ENCODE results near the gene RBFOX1. TPM values are rescaled to one million over a fixed set of nuclear protein-coding genes. Genes with fewer than 3 reads are reported as not detected.

Gene RBFOX1
- total RNA-seq, 1 donor from 2014 or later = not detected

DNA sequence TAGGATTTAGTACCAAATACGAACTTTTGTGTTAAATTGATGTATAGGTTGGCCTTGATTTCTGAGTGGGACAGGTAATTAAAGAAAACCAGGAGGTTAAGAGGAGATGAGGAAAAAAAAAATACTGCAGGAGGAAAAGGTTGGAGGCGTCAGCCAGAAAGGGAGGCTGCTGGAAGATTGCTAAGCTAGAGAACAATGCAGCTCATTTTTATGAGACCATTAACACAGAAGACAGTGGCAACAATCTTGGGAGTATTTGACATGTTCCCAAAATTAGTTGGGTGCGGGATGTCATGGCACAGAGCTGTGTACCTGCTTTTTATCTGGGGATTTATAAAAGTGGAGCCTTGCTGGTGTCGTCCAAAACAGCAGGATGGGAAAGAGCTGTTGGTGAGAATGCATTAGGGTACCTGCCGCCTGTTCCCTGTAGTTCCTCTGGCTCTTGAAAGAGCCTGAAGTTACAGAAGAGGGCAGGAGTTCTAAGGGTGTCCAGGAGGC is 229.3 kb downstream of the RBFOX1 start:
- Mint-ChIP-seq H3K27ac (ENCODE audit: unreplicated experiment) (no peak overlapping the region), H3K36me3 (ENCODE audit: low read depth) (no peaks in the 10 kb centered on the region), H3K4me3 (ENCODE audit: unreplicated experiment) (no peak overlapping the region), H3K9me3 (ENCODE audit: low read depth) (peaks cover 21% of the 10 kb centered on the region), H3K27me3 (ENCODE audit: low read depth) (no peaks in the 10 kb centered on the region), H3K4me1 (ENCODE audit: low read depth) (no peaks in the 10 kb centered on the region)
- DNase-seq (ENCODE audit: low spot score) = no peak
- TF ChIP-seq, protein P1, sequence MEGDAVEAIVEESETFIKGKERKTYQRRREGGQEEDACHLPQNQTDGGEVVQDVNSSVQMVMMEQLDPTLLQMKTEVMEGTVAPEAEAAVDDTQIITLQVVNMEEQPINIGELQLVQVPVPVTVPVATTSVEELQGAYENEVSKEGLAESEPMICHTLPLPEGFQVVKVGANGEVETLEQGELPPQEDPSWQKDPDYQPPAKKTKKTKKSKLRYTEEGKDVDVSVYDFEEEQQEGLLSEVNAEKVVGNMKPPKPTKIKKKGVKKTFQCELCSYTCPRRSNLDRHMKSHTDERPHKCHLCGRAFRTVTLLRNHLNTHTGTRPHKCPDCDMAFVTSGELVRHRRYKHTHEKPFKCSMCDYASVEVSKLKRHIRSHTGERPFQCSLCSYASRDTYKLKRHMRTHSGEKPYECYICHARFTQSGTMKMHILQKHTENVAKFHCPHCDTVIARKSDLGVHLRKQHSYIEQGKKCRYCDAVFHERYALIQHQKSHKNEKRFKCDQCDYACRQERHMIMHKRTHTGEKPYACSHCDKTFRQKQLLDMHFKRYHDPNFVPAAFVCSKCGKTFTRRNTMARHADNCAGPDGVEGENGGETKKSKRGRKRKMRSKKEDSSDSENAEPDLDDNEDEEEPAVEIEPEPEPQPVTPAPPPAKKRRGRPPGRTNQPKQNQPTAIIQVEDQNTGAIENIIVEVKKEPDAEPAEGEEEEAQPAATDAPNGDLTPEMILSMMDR (IDR thresholded peaks at IDR 0.05) = no peak

DNA sequence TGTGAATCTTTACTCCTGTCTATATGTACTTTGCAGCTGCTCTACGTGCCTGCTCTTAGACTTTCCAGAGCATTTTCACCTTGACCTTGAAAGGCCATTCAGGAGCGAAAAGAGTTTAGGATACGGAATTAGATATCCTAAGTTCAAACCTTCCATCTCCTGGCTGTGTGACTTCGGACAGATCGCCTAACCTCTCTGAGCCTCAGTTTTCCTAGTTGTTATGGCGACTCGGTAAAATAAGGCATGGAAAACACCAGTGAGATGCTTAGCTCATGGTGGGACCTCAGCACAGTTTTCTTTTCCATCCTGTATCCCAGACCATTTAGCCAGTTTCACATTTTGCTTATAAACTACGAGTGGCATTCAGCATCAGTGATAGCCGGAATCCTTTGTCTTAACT is 233.7 kb downstream of the RBFOX1 start:
- DNase-seq (ENCODE audit: low spot score) = no peak
- H3K4me1 Mint-ChIP-seq (ENCODE audit: low read depth) = no peaks in the 10 kb centered on the region
- TF ChIP-seq, protein P1 (IDR thresholded peaks at IDR 0.05) = no peak
- no peak overlapping the region for H3K4me3 Mint-ChIP-seq (ENCODE audit: unreplicated experiment)
- no peaks in the 10 kb centered on the region for H3K36me3 Mint-ChIP-seq (ENCODE audit: low read depth)
- H3K27ac Mint-ChIP-seq (ENCODE audit: unreplicated experiment) = no peak overlapping the region
- peaks cover 34% of the 10 kb centered on the region for H3K9me3 Mint-ChIP-seq (ENCODE audit: low read depth)
- H3K27me3 Mint-ChIP-seq (ENCODE audit: low read depth) = no peaks in the 10 kb centered on the region

DNA sequence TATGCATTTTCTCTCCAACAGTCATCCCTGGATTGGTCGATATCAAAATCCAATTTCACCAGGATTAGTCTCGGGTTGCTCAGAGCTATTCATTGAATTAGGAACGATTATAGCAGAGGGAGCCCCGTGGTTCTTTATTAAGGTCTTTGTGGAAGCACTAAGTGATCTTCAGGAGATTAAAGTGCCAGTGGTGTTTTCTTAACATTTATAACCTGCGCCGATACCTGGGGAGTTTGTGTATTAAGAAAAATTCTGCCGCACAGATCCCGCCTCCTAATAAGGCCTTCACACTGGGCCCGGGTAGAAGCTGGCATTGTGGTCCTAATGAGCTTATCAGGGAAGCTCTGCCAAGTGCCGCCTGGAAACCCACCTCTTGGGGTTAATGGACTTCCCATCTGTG is 238.7 kb downstream of the RBFOX1 start:
- Mint-ChIP-seq H3K9me3 (ENCODE audit: low read depth) (peaks cover 24% of the 10 kb centered on the region), H3K36me3 (ENCODE audit: low read depth) (no peaks in the 10 kb centered on the region), H3K27me3 (ENCODE audit: low read depth) (no peaks in the 10 kb centered on the region), H3K4me3 (ENCODE audit: unreplicated experiment) (no peak overlapping the region), H3K4me1 (ENCODE audit: low read depth) (no peaks in the 10 kb centered on the region), H3K27ac (ENCODE audit: unreplicated experiment) (no peak overlapping the region)
- no peak for DNase-seq (ENCODE audit: low spot score)
- TF ChIP-seq, protein P1 (IDR thresholded peaks at IDR 0.05) = no peak

DNA sequence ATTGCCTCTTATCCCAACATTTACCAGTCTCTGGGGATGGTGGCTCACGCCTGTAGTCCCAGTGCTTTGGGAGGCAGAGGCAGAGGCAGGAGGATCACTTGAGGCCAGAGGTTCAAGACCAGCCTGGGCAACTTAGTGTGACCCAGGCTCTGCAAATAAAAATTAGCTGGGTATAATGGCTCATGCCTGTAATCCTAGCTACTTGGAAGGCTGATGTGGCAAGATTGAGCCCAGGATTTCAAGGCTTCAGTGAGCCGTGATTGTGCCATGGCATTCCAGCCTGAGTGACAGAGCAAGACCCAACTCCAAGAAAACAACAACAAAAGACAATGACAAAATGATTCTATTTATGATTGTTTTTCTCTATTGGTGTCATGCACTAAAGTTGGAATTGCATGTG is 244.9 kb downstream of the RBFOX1 start:
- no peaks in the 10 kb centered on the region for H3K36me3 Mint-ChIP-seq (ENCODE audit: low read depth)
- no peaks in the 10 kb centered on the region for H3K4me1 Mint-ChIP-seq (ENCODE audit: low read depth)
- TF ChIP-seq, protein P1 (IDR thresholded peaks at IDR 0.05) = no peak
- peaks cover 18% of the 10 kb centered on the region for H3K9me3 Mint-ChIP-seq (ENCODE audit: low read depth)
- no peak for DNase-seq (ENCODE audit: low spot score)
- H3K27ac Mint-ChIP-seq (ENCODE audit: unreplicated experiment) = no peak overlapping the region
- no peaks in the 10 kb centered on the region for H3K27me3 Mint-ChIP-seq (ENCODE audit: low read depth)
- H3K4me3 Mint-ChIP-seq (ENCODE audit: unreplicated experiment) = no peak overlapping the region

DNA sequence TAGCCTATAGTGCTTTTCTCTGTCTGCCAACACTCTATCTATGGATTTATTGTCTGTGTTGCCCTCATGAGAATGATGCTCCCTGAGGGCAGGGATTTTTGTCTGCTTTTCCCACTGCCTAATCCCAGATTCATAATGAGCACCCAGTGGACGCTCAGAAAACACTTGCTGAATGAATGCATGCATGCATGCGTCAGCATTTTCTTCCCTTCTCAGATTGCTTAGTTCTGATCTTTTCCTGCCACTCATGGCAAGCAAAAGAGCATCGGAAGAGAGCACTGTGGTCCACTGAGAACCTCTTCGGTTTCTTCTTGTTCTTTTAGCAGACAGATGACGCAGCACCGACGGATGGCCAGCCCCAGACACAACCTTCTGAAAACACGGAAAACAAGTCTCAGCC is 246.8 kb downstream of the RBFOX1 start:
- no peak overlapping the region for H3K27ac Mint-ChIP-seq (ENCODE audit: unreplicated experiment)
- no peaks in the 10 kb centered on the region for H3K4me1 Mint-ChIP-seq (ENCODE audit: low read depth)
- no peaks in the 10 kb centered on the region for H3K36me3 Mint-ChIP-seq (ENCODE audit: low read depth)
- no peaks in the 10 kb centered on the region for H3K27me3 Mint-ChIP-seq (ENCODE audit: low read depth)
- TF ChIP-seq, protein P1 (IDR thresholded peaks at IDR 0.05) = no peak
- peaks cover 13% of the 10 kb centered on the region for H3K9me3 Mint-ChIP-seq (ENCODE audit: low read depth)
- DNase-seq (ENCODE audit: low spot score) = no peak
- no peak overlapping the region for H3K4me3 Mint-ChIP-seq (ENCODE audit: unreplicated experiment)

All from chondrocyte (in vitro differentiated cells).